Epithelial cell of prostate (primary cell): ENCODE measurements around the gene ITPK1.

Source experiments
- DNase-seq: peaks from one replicate; pipeline ENCODE4 v3.0.0-alpha.2; 2011; ENCODE audit warnings: low read depth, low spot score
- H3K27ac ChIP-seq: fragments of 450-650 bp; 2 replicates; pipeline ENCODE4 v1.5.1; 2017; ENCODE audit warnings: mild to moderate bottlenecking

ITPK1 gene

DNA sequence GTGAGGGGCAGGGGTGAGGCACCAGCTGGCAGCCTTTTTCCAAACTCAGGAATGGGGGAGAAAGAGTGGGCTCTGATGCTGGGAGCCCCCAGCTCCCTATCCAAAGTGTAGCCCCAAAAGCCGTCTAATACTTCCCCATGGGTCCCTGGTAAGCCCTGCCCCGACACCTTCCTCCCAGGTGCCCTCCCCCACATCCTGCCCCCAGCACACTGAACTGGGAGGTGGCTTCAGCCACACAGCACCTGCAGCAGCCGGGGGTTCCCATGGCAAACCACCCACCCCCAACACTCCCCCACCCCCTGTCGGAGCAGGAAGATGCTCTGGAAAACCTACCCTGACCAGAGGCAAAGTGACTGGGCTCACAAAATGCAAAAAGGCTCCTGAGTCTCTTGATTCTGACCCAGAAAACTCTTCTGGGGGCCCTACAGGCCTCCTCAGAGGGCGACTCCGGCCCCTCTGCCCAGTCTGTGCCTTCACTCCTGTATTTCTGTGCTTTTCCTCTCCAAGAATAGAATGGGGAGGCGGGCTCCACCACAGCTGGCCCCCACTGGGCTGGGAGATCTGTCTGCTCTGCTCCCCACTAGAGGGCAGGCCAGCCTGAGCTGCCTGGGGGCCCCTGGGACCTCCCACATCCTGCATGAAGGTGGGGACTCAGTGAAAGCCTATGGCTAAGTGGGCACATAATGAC lies 81.6 kb downstream of the ITPK1 start:
- no peak overlapping the region for H3K27ac ChIP-seq
- DNase-seq, result no peak

DNA sequence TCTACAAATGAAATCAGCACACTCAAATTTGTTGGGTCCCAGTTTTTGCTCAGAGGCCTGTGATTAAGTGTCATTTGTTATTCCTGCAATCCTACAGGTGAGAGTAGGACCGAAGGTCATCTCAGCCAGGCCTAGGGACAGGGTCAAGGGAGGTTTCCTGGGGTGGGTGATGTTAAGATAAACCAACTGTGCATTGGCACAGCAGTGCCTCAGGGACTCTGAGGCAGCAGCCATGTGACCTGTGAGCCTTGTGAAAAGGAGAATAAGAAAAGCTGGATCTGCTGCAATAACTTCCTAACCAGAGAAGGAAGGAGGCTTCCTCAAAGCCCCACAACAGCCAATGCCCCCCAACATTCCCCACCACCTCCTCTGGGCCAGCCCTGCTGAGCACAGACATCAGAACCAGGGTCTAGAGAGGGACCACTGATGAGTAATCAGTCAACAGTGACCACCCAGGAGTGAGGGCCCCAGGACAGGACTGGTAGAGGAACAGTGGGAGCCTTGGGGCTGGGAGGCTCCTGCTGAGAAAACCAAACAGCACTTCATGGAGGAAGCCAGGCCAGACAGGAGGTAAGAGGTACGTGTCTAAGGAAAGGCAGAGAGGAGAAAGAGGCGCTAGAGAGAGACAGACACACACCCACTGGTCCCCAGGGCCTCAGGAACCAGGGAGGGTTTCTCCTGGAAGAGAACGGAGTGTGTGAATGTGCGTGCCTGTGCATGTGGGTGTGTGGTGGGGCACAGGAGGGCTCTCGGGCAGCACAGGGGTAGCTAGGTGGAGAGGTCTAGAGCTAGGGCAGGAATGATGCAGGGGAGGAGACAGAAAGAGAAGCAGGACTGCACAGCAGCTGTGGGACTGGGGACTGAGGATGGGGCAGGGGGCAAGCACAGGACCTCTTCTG lies 82.4 kb downstream of the ITPK1 start:
- H3K27ac ChIP-seq, result no peak overlapping the region
- DNase-seq, result no peak

GRCh38 chr14:93032421-93032936 lies 83.2 kb downstream of the ITPK1 start:
- H3K27ac ChIP-seq, result no peak overlapping the region
- DNase-seq, result no peak

- H3K27ac ChIP-seq, result no peak overlapping the region
- no peak for DNase-seq
These were observed 84.0 kb downstream of the ITPK1 start for GRCh38 chr14:93031505-93032315.

- DNase-seq, result no peak
- no peak overlapping the region for H3K27ac ChIP-seq
These were observed 85.0 kb downstream of the ITPK1 start for GRCh38 chr14:93030761-93031160.

GRCh38 chr14:93029911-93030508 lies 85.7 kb downstream of the ITPK1 start:
- no peak overlapping the region for H3K27ac ChIP-seq
- no peak for DNase-seq

GRCh38 chr14:93029417-93029816 lies 86.3 kb downstream of the ITPK1 start:
- DNase-seq, result no peak
- H3K27ac ChIP-seq, result no peak overlapping the region

GRCh38 chr14:93028724-93029076 lies 87.0 kb downstream of the ITPK1 start:
- H3K27ac ChIP-seq, result no peak overlapping the region

GRCh38 chr14:93027810-93028723 lies 87.7 kb downstream of the ITPK1 start:
- no peak overlapping the region for H3K27ac ChIP-seq
- DNase-seq, result no peak

More at GRCh38 chr14:93028724-93029076, 87.0 kb downstream of the ITPK1 start:
- no peak for DNase-seq

- no peak for DNase-seq
- H3K27ac ChIP-seq, result no peak overlapping the region
These were observed 89.4 kb downstream of the ITPK1 start for GRCh38 chr14:93026339-93026738.

- DNase-seq, result no peak
- H3K27ac ChIP-seq, result no peak overlapping the region
These were observed 90.7 kb downstream of the ITPK1 start for GRCh38 chr14:93025055-93025454.

DNA sequence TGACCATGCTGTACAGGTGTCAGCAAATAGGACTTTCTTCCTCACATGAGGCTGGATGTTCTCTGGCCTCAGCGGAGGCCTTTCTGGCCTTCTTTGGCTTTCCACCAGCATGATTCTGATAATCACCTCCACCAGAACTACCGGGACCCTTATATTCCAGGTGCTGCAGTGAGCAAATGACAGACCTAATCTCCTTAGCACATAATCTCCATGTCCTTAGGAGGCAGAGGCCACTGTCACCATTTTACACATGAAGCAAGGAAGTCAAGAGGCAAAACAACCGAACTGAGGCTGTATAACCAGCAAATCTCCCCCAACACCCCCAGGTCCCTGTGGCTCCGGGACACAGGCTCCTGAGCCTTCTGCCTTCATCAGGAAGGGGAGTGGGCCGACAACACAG lies 91.2 kb downstream of the ITPK1 start:
- DNase-seq, result no peak
- no peak overlapping the region for H3K27ac ChIP-seq

DNA sequence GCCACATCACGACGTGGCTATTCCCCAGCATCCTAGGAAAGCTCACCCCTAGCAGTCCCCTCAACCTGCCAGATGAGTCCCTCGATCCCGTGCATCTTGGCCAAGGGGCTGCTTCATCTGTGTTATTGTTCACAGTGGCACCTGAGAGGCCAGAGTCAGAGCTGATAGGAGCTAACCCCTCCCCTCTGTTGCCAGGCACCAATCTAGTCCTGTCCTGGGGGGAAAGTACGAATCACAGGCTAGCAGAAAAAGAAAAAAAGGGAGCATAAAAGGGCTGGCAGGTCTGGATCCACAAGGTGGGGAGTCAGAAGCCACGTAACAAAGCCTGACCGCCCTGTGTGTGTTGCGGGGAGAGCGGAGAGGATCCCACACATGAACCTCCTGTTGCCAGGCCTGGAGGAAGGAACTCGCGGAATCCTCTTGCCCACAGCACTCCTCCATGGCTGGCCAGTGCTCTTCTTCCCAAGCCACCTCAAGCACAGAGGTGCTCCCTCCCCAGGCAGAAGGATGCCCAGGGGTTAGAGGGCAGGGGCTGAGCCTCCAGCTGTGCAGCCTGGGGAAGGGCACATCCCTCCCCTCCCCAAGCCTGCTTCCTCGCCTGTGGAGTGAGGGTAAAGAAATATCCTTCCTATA lies 91.8 kb downstream of the ITPK1 start:
- H3K27ac ChIP-seq, result no peak overlapping the region
- DNase-seq, result no peak

DNA sequence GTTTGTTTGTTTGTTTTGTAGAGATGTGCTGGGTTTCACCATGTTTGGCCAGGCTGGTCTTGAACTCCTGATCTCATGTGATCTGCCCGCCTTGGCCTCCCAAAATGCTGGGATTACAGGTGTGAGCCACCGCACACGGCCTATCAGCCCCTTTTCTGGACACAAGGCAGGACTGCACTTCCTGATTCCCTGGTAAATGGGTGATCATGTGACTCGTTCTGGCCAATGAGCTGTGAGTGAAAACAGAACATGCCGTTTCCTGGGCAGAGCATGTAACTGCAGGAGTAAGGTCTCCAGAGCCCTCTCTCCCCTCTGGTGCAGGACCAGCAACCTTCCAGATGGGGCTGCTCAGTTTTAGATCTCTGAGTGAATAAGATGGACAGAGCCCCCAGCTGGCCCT lies 92.7 kb downstream of the ITPK1 start:
- H3K27ac ChIP-seq, result no peak overlapping the region
- no peak for DNase-seq

DNA sequence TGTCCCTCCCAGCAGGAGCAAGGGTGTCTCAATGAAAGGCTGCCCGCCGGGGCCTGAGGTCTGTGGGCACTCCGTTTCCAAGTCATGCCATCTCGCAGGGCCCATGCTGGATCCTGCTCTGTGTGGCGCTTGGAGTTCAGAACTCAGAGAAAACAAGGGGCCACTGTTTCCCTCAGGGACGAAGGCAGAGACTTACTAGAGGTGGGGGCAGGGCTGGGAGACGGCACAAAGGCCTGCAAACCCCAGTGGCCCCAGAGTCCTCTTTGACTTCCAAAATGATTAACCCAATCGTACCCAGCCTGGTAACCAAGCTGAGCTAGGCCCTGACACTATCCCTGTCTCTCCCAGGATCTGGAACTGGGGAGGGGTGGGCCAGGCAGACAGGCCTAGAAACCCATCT lies 95.8 kb downstream of the ITPK1 start:
- no peak for DNase-seq

GRCh38 chr14:93019367-93019843 lies 96.3 kb downstream of the ITPK1 start:
- no peak overlapping the region for H3K27ac ChIP-seq
- no peak for DNase-seq

More for the DNA sequence above, 95.8 kb downstream of the ITPK1 start:
- H3K27ac ChIP-seq, result no peak overlapping the region

- H3K27ac ChIP-seq, result no peak overlapping the region
- DNase-seq, result no peak
These were observed 97.4 kb downstream of the ITPK1 start for GRCh38 chr14:93018366-93018765.

GRCh38 chr14:93017898-93018297 lies 97.8 kb downstream of the ITPK1 start:
- no peak for DNase-seq
- H3K27ac ChIP-seq, result no peak overlapping the region
